Vagina (tissue), 2 donors: Measurements from ENCODE around the gene HSD17B10.

ENCODE experiments used
- POLR2A ChIP-seq, 2 donors: fragments of 450-650 bp; IDR thresholded peaks; one replicate each; pipeline ENCODE4 v1.6.1; 2017; ENCODE audit warnings: antibody characterized with exemption in 2 of 2, mild to moderate bottlenecking in 2 of 2, moderate library complexity in 2 of 2
- POLR2AphosphoS5 ChIP-seq, 2 donors: sonication (generic); formaldehyde crosslinking; IDR thresholded peaks; one replicate each; pipeline ENCODE4 v1.9.0; 2017; ENCODE audit warnings: antibody characterized with exemption in 2 of 2, mild to moderate bottlenecking in 2 of 2, low read depth in 1 of 2; ENCODE audit not compliant: insufficient read depth in 1 of 2
- TF ChIP-seq, protein P1 (sequence below), 3 experiments: fragments of 450-650 bp in 2 of 3; fragments of 200-600 bp in 1 of 3; sonication (generic) in 1 of 3; IDR thresholded peaks; one replicate each; pipeline ENCODE4 v1.5.1; 2017 to 2019; ENCODE audit warnings: antibody characterized with exemption in 3 of 3, mild to moderate bottlenecking in 2 of 3, moderate library complexity in 2 of 3

- TF ChIP-seq POLR2AphosphoS5 (IDR thresholded peaks at IDR 0.05; ENCODE audit: insufficient read depth in 1 of 2, low read depth in 1 of 2) (no peak), POLR2A (IDR thresholded peaks at IDR 0.05) (no peak)
- TF ChIP-seq, protein P1, sequence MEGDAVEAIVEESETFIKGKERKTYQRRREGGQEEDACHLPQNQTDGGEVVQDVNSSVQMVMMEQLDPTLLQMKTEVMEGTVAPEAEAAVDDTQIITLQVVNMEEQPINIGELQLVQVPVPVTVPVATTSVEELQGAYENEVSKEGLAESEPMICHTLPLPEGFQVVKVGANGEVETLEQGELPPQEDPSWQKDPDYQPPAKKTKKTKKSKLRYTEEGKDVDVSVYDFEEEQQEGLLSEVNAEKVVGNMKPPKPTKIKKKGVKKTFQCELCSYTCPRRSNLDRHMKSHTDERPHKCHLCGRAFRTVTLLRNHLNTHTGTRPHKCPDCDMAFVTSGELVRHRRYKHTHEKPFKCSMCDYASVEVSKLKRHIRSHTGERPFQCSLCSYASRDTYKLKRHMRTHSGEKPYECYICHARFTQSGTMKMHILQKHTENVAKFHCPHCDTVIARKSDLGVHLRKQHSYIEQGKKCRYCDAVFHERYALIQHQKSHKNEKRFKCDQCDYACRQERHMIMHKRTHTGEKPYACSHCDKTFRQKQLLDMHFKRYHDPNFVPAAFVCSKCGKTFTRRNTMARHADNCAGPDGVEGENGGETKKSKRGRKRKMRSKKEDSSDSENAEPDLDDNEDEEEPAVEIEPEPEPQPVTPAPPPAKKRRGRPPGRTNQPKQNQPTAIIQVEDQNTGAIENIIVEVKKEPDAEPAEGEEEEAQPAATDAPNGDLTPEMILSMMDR (IDR thresholded peaks at IDR 0.05) = no peak
Measured at GRCh38 chrX:53483416-53483815, 49.2 kb upstream of the HSD17B10 start.
